HEK293T (cell line): Measurements from ENCODE around the gene OR4F6.
"Not testable (repeated sequence)": the region's sequence is repeated elsewhere in the genome, so short reads cannot be mapped to it uniquely, and the experiment has no call there.

ENCODE experiments used
- CTCF ChIA-PET: fragments of 350-600 bp; formaldehyde crosslinking; extraction: SDS; loops from one replicate; lab custom pipeline; 2021; ENCODE audit warnings: antibody characterized with exemption, inconsistent platforms; lab: Yijun Ruan, JAX
- POLR2A ChIA-PET: fragments of 350-600 bp; formaldehyde crosslinking; extraction: SDS; loops from one replicate; lab custom pipeline; 2020; ENCODE audit warnings: antibody characterized with exemption, inconsistent platforms; lab: Yijun Ruan, JAX
- DNase-seq: peaks from one replicate; pipeline ENCODE4 v3.0.0; 2012; ENCODE audit warnings: mixed read lengths; ENCODE audit errors: extremely low spot score
- ARNT ChIP-seq: fragments of 450-650 bp; IDR thresholded peaks from 2 replicates; pipeline ENCODE4 v1.6.1; 2017; ENCODE audit warnings: mild to moderate bottlenecking
- BHLHE40 ChIP-seq: fragments of 450-650 bp; IDR thresholded peaks from 2 replicates; pipeline ENCODE4 v1.6.1; 2016; ENCODE audit warnings: mild to moderate bottlenecking, moderate library complexity, borderline replicate concordance
- CTBP1 ChIP-seq: fragments of 450-650 bp; IDR thresholded peaks from 2 replicates; pipeline ENCODE4 v1.6.1; 2016; ENCODE audit warnings: borderline replicate concordance
- ELF4 ChIP-seq: fragments of 450-650 bp; IDR thresholded peaks from 2 replicates; pipeline ENCODE4 v1.6.1; 2017; ENCODE audit warnings: antibody characterized with exemption
- FOXA1 ChIP-seq: fragments of 450-650 bp; IDR thresholded peaks from 2 replicates; pipeline ENCODE4 v1.6.1; 2016; ENCODE audit warnings: mild to moderate bottlenecking
- FOXK2 ChIP-seq: fragments of 450-650 bp; IDR thresholded peaks from 2 replicates; pipeline ENCODE4 v1.6.1; 2016; ENCODE audit warnings: mild to moderate bottlenecking
- FOXM1 ChIP-seq: fragments of 450-650 bp; IDR thresholded peaks from 2 replicates; pipeline ENCODE4 v1.6.1; 2017; ENCODE audit warnings: mild to moderate bottlenecking, borderline replicate concordance
- HDGF ChIP-seq: fragments of 450-650 bp; IDR thresholded peaks from 2 replicates; pipeline ENCODE4 v1.6.1; 2017; ENCODE audit warnings: antibody characterized with exemption, borderline replicate concordance
- L3MBTL2 ChIP-seq: fragments of 450-650 bp; conservative IDR thresholded peaks from 2 replicates; pipeline ENCODE4 v1.6.1; 2016; ENCODE audit warnings: mild to moderate bottlenecking
- LEF1 ChIP-seq: fragments of 450-650 bp; IDR thresholded peaks from 2 replicates; pipeline ENCODE4 v1.6.1; 2017; ENCODE audit warnings: mild to moderate bottlenecking, borderline replicate concordance
- NFRKB ChIP-seq: fragments of 450-650 bp; IDR thresholded peaks from 2 replicates; pipeline ENCODE4 v1.6.1; 2016; ENCODE audit warnings: mild to moderate bottlenecking, moderate library complexity
- SP1 ChIP-seq: fragments of 450-650 bp; IDR thresholded peaks from 2 replicates; pipeline ENCODE4 v1.6.1; 2017
- SUZ12 ChIP-seq: fragments of 450-650 bp; IDR thresholded peaks from 2 replicates; pipeline ENCODE4 v1.6.1; 2016; ENCODE audit warnings: mild to moderate bottlenecking
- TARDBP ChIP-seq: fragments of 450-650 bp; IDR thresholded peaks from 2 replicates; pipeline ENCODE4 v1.6.1; 2016
- ZNF384 ChIP-seq: fragments of 450-650 bp; IDR thresholded peaks from 2 replicates; pipeline ENCODE4 v1.6.1; 2016
- TF ChIP-seq, protein P1 (sequence below): fragments of 450-650 bp; IDR thresholded peaks from 2 replicates; pipeline ENCODE4 v1.6.1; 2016

OR4F6 gene

DNA sequence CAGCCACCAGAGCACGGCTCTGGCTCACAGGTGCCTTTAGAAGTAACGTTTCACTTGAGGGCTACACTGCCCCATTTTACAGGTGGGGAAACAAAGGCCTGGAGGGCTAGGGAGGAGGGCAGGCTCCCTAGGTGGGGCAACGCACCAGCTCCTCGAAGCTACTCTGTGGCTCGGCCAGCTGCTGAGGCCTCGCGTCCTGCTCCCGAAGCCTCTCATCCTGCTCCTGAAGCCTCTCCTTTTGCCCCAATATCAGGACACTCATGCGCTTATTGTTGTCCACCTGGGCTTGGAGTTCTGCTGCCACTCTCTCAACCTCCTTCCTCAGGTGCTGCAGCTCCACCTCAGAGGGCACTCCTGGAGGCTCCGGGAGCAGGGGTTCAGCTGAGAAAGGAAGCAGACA lies 28.2 kb upstream of the OR4F6 start:
- ChIA-PET POLR2A (no interaction called here), CTCF (no interaction called here)
- no peak for DNase-seq
- TF ChIP-seq CTBP1 (no peak), SUZ12 (no peak), BHLHE40 (no peak), LEF1 (no peak), FOXM1 (no peak), FOXA1 (no peak), NFRKB (no peak), FOXK2 (no peak), HDGF (no peak), ZNF384 (no peak), ELF4 (no peak)
- TF ChIP-seq, protein P1, sequence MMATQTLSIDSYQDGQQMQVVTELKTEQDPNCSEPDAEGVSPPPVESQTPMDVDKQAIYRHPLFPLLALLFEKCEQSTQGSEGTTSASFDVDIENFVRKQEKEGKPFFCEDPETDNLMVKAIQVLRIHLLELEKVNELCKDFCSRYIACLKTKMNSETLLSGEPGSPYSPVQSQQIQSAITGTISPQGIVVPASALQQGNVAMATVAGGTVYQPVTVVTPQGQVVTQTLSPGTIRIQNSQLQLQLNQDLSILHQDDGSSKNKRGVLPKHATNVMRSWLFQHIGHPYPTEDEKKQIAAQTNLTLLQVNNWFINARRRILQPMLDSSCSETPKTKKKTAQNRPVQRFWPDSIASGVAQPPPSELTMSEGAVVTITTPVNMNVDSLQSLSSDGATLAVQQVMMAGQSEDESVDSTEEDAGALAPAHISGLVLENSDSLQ, result no peak

DNA sequence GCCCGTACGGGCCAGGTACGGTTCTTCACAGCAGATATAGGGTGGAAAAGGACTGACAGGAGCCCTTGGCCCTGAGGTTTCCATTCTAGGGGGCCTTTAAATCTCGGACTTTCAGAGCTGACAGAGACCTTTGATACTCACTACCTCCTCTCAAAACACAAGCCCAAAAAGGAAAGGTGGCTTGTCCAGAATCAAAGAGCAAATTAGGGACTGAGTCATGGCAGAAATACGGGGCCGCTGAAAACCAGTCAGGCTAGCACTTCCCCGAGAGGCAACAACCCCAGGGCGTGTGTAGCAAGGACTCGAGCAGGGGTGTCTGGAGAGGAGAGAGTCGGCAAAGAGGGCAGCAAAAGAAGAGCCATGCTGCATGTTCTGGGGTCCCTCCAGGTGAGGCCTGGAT lies 24.7 kb upstream of the OR4F6 start:
- POLR2A ChIA-PET, DNase-seq, CTCF ChIA-PET: not testable (repeated sequence)

DNA sequence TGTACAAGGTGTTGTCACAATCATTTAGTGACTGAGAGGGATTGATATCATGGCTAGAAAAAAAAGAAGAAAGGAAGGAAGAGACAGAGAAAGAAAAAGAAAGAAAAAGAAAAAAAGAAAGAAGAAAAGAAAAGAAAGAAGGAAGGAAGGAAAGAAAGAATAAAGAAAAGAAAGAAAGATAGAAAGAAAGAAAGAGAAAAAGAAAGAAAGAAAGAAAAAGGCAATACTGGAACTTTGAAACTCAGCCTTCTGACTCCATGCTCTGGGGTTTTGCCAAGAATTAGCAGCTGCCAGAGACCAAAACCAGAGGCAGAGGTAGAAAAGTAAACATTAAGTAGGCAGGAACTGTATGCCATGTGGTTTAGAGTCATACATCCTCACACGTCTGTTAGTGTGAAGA lies 23.1 kb upstream of the OR4F6 start:
- POLR2A ChIA-PET, CTCF ChIA-PET, DNase-seq: not testable (repeated sequence)

DNA sequence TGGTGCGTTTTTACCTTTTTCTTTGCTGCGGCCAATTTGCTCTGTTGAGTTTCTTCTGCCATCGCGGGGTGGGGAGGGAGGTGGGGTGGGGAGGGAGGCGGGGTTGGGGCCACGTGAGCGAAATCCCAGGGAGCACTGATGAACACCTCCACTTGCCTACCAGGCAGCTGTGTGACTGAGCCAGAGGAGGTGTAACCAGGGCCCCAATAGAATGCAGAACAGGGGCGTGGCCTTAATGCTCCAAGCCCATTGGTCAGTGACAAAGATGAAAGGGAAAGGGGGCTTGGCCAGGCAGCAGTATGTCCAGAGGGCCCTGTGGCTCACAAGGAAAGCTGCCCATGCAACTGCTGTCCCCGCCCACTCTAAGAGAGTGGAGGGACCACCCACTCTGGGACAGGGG lies 21.4 kb upstream of the OR4F6 start:
- POLR2A ChIA-PET, result no interaction called here
- DNase-seq, result no peak
- TF ChIP-seq, protein P1, result no peak
- TF ChIP-seq SP1 (no peak), L3MBTL2 (no peak), ZNF384 (no peak), ARNT (no peak), FOXA1 (no peak), HDGF (no peak), FOXM1 (no peak), BHLHE40 (no peak), ELF4 (no peak), SUZ12 (no peak)
- CTCF ChIA-PET, result no interaction called here

DNA sequence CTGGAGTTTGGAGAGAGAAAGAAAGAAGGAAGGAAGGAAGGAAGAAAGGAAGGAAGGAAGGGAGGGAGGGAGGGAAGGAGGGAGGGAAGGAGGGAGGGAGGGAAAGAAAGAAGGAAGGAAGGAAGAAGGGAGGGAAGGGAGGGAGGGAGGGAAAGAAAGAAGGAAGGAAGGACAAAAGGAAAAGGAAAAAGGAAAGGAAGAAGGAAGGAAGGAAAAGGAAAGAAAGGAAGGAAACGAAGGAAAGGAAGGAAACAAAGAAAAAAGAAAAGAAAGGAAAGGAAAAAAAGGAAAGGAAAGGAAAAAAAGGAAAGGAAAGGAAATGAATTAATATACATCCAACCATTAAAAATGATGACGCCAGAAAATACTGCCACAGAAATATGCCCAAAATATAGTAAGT lies 18.7 kb upstream of the OR4F6 start:
- POLR2A ChIA-PET, result no interaction called here
- CTCF ChIA-PET, result no interaction called here
- no peak for DNase-seq

DNA sequence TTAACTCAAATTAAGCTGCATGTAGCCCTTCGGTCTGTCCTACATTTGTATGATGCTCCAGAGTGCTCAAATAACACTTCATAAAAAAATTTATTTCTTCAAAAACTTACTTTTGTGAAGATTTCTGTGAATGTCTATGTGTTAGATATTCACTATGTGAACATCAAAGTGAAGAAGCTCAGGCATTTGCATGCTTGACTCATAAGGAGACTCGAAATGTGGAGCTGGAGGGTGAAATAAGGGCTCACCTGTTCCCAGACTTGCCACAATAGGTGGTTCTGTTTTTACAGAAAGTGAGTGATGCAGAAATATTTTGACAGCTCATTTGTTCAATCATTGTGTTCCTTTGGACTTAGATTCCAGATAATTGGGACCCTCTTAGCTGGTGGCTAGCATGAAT lies 16.9 kb upstream of the OR4F6 start:
- CTCF ChIA-PET, POLR2A ChIA-PET, DNase-seq: not testable (repeated sequence)

More for the DNA sequence above, 18.7 kb upstream of the OR4F6 start:
- TF ChIP-seq ZNF384 (no peak), SUZ12 (no peak), NFRKB (no peak), HDGF (no peak), ELF4 (no peak), FOXA1 (no peak), ARNT (no peak), CTBP1 (no peak), FOXK2 (no peak), SP1 (no peak), TARDBP (no peak)

DNA sequence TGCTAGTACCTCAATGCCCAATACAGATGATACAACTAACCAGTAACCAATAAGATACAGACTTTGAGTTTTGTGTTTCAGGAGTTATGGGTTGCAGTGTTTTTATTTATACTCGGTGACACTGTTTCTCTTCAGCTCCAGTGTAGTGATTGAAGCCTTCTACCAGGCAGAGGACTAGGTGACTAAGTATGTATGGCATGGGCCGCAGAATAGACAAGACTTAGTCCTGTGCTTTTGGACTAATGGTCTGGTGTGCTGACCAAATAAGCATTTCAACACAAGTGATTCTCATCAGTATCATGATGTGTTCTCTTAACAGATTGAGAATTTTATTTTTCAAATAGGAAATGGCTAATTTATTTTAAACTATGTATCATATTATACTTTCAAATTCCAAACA lies 15.3 kb upstream of the OR4F6 start:
- DNase-seq, CTCF ChIA-PET, POLR2A ChIA-PET: not testable (repeated sequence)

DNA sequence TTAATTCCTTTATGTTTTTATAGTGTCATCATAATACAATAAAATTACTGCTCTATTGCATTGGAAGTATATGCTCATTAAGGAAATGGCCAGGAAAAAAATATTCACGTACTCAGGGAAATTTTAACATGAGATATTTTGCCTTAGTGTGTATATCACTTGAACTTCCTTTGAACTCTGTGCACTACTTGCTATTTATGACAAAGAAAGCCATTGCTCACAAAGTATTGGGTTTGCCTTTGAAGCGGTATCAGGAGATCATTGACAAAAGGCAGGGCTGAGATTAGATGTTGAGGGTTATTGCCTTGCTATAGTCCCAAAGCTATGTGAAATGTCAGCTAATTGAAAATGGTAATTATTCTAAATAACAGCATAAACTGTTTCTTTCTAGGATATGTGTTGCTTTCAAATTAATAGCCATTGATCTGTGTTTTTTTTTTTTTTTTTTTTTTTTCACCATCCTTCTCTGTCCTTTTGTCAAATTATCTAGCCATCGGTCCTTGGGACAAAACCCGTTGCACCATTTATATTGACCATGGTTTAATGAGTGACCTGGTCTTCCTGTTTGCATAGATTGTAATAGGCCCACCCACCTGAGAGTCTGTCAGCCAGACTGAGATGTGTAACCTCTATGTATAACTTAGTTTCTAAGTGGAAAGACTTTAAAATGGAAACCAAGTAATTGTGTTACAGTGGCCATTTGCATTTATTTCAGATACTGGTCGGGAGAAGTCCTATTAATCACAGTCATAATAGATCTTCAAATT lies 14.6 kb upstream of the OR4F6 start:
- CTCF ChIA-PET, POLR2A ChIA-PET, DNase-seq: not testable (repeated sequence)

DNA sequence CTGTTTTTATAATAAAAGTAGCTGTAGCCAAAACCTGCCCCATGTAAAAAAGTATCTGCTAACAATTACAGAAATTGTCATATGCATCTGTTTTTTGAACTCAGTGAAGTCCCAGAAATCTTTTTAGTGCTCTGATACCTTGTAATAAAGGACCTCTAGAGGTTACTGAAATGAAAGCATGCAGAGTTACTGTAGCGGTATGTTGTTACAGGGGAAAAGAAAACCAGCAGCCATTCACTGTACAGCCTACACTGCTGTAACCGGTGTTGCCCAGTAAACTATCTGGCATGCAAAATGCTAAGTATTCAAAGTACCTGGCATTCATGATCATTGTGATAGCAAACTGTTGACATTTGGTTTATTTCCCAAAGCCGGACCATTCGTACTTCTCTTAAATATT lies 12.6 kb upstream of the OR4F6 start:
- POLR2A ChIA-PET, CTCF ChIA-PET, DNase-seq: not testable (repeated sequence)

DNA sequence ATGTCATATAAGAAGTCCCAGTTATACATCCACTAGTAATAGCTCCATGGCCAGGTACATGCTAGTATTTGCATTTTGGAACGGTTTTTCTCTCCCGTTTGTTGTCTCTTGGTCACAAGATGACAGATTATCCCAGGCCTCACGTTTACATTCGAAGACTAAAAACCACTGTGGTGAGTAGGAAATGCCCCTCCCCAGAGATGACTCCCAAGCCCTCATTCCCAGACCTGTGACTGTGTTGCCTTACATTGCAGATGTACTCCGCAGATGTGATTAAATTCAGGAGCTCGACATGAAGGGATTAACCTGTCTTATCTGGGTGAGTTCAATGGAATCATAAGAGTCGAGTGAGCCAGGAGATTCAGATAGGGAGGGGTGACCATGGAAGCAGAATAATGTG lies 9.3 kb upstream of the OR4F6 start:
- CTCF ChIA-PET, POLR2A ChIA-PET, DNase-seq: not testable (repeated sequence)
